HG02973 (cell line): ENCODE results near the gene DEPP1.

Source experiments
- ATAC-seq: cut with Tn5 transposase; IDR thresholded peaks from one replicate; pipeline ENCODE4 v1.9.1; 2021; ENCODE audit warnings: moderate library complexity; ENCODE audit not compliant: unreplicated experiment

The DEPP1 gene

GRCh38 chr10:44993922-44994751 lies 15.5 kb upstream of the DEPP1 start:
- ATAC-seq: no peak

DNA sequence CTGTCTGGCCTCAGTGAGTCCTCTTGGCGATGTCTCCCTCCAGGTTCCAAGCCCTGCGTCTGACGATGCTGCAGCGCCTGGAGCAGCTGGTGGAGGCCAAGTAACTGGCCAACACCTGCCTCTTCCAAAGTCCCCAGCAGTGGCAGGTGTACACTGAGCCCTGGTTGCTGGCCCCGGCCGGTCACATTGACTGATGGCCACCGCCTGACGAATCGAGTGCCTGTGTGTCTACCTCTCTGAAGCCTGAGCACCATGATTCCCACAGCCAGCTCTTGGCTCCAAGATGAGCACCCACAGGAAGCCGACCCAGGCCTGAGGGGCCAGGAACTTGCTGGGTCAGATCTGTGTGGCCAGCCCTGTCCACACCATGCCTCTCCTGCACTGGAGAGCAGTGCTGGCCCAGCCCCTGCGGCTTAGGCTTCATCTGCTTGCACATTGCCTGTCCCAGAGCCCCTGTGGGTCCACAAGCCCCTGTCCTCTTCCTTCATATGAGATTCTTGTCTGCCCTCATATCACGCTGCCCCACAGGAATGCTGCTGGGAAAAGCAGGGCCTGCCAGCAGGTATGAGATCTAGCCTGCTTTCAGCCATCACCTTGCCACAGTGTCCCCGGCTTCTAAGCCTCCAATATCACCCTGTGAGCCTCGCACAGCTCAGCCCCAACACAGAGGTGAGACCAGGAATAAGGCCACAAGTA lies 14.8 kb upstream of the DEPP1 start:
- ATAC-seq: no peak

DNA sequence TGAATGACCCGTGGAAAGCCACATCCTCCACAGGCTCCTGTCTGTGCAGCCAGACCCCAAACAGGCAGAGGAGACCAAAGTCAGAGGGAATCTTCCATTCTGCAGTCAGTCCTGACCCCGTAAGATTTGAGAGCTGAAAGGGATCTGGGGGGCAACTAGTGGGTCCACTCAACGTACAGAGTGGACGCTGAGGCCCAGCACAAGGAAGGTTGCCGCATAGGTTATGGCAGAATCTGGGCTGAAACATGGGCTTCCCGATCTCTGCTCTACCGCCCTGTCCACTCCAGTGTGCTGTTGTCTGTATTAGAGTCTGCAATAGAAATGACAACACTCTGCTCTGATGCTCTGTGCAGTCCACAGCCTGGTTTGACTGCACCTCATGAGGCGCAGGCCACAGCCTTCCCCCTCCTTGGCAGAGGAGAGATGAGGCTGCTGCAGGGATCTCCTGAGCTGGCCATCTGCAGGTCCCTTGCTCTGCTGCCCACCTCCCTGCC lies 14.2 kb upstream of the DEPP1 start:
- no peak for ATAC-seq

GRCh38 chr10:44992070-44992731 lies 13.6 kb upstream of the DEPP1 start:
- ATAC-seq: no peak

GRCh38 chr10:44991571-44991970 lies 13.0 kb upstream of the DEPP1 start:
- no peak for ATAC-seq

GRCh38 chr10:44990965-44991364 lies 12.4 kb upstream of the DEPP1 start:
- ATAC-seq: no peak

GRCh38 chr10:44990302-44990655 lies 11.7 kb upstream of the DEPP1 start:
- no peak for ATAC-seq

DNA sequence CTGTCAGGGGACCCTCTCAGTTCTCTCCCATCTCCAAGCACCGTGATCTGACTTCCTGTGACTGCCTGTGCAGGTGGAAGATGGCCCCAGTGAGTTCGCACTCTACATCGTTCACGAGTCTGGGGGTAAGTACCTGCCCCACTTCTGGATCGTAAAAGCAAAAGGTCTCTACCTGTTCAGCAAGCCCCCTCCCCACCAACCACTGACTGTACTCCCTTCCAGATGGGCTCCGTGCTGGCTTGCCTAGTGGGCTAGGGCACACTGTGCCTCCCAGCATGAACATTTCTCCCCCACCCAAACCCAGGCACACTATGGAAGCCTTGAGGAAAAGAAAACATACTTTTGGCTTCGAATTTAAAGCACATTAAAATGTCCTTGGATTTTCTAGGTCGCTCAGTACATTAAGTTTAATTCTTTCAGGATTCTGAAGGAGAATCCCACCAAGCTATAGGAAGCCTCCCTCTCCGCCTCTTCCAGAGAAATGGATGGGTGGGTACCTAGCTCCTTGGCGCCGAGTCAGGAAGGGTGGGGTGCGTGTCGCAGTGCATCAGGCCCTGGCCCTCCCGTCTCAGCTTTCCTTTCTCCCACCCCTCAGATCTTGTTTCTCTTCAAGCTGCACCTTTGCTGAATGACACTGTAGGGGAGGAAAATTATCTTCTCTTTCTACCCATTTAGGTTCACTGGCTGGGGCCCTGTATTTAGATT lies 11.1 kb upstream of the DEPP1 start:
- ATAC-seq: no peak

GRCh38 chr10:44988957-44989585 lies 10.5 kb upstream of the DEPP1 start:
- ATAC-seq: no peak

- ATAC-seq: no peak
Observed at GRCh38 chr10:44986670-44987069, 8.1 kb upstream of the DEPP1 start.

- ATAC-seq: no peak
Observed at GRCh38 chr10:44986179-44986578, 7.6 kb upstream of the DEPP1 start.

DNA sequence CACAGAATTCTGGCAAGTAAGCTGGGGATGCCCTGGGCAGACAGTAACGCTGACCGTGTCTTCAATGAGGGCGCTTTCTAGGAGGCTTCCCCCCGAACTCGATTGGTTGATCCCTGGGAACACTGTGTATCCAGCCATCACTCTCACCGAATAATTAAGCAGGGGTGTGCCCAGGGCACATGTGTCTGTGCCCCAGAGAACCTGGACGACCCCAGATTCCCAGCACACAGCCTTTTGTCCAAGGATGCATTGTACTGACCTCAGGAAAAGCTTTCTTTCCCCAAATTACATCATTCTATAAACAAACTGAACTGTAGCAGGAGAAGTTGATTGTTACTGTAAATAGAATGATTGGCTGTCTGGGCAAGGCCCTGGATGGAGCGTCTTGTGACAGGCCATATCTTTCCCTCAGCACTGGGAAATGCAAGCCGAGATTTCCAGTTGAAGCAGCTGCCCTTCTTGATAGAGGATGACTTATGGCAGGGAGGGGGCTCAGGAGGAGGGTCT lies 6.6 kb upstream of the DEPP1 start:
- ATAC-seq: no peak

- ATAC-seq: no peak
Observed at GRCh38 chr10:44984671-44985101, 6.1 kb upstream of the DEPP1 start.

GRCh38 chr10:44983895-44984278 lies 5.3 kb upstream of the DEPP1 start:
- ATAC-seq: no peak

DNA sequence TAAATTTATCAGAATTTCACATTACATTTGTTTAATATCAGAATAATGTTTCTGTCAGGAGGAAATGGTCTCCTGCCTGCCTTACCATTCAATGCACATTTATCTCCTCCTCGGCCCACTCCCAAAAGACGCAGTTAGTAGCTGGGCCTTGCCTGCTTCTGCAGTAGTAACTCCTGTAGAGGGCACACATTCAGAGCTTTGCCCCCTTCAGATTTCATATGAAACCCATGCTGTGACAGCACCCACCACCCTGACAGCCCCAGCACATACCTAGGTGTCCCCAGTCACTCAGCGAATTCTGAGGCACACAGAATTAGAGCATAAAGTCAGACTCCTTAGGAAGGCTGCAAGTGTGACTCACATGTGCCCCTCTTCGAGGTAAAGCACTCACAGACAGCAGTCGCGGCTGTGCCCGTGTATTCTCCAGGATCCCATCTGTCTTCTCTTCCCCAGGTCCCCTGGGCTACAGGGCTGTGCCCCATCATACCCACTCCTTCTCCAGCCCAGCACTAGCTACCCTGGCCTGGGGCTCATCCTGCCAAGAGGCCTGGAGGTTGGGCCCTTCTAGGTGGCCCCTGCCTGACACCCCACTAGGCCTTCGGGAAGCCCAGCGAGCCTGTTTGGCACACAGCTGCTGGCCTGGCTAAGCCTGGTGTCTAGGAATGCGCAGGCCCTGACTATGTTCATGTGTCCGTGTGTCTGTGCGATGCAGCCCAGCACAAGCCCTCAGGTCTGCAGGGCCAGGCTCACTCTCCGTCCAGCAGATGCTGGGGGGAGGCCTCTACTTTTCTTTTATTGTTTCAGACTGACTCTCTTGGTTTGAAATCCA lies 4.7 kb upstream of the DEPP1 start:
- no peak for ATAC-seq

- ATAC-seq: no peak
Observed at GRCh38 chr10:44982496-44982895, 3.9 kb upstream of the DEPP1 start.

DNA sequence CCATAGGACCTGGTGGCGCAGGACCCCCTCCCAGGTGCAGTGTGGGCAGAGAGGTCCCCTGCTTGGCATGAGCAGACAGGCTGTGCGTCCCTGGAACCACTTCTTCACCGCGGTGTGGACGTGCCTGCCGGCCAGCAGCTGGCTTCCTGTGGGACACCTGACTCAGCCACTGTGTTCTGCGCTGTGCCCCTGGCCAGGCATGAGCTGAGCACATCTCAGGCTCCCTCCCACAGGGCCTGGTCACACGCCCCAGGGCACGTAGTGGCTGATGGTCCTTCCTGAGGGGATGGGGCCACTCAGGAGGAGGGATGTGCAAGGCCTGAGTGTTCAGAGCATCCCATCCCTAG lies 3.5 kb upstream of the DEPP1 start:
- no peak for ATAC-seq

DNA sequence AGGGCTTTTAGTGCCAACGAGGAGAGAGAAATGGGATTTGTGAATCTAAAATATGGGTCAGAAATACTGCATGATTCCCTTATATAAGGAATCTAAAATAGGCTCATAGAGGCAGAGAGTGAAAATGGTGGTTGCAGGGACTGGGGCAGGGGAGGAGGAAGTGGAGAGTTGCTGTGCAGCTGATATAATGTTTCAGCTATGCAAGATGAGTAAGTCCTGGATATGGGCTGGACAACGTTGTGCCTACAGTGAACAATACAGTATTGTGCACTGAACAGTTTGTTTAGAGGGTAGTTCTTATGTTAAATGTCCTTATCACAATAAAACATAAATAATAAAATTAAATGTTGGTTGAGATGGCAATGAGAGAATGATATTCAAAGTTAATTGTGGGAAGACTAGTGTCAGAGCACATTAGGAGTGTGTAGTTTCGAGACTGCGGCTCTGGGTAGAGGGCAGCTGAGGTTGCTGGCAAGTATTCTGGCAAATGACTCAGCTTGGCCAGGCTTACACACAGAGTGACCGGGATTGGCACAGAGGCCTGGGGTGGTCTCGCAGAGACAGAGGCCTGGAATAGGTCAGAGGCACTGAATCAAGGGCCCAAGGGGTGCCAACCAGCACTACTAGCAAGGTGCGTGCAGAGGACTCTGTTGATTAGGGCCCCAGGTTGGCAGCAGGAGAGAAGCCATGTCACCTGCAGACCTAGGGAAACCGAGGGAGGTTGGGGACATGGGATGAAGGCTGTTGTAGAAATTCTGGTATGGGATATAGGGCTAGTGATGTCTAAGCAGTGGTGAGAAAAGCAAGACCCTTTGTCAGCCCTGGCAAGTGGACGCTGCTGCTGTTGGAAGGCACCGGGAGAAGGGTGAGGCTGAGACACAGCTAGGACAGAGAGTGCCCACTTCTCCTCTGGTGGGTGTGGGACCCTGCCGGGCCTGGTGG lies 2.8 kb upstream of the DEPP1 start:
- ATAC-seq: no peak
